T-helper 1 cell treated with Interleukin-12 subunit alpha and Interleukin-12 subunit beta and Interleukin-4 antibody, amounts not matched to agents 30 μg/mL and 1 μg/mL, for 36 hours (primary cell): ENCODE measurements around the gene TMEM141.
"Not testable (repeated sequence)": the region's sequence is repeated elsewhere in the genome, so short reads cannot be mapped to it uniquely, and the experiment has no call there.

Experiments used
- H3K27ac Mint-ChIP-seq: one replicate; pipeline ENCODE4 v1.8.0; 2021; ENCODE audit warnings: mild to moderate bottlenecking, mixed read lengths
- H3K27me3 Mint-ChIP-seq: one replicate; pipeline ENCODE4 v1.8.0; 2021; ENCODE audit warnings: low read depth, mixed read lengths
- H3K36me3 Mint-ChIP-seq: one replicate; pipeline ENCODE4 v1.8.0; 2021; ENCODE audit warnings: low read depth, mixed read lengths
- H3K4me1 Mint-ChIP-seq: one replicate; pipeline ENCODE4 v1.8.0; 2021; ENCODE audit warnings: low read depth, mixed read lengths
- H3K4me3 Mint-ChIP-seq: one replicate; pipeline ENCODE4 v1.8.0; 2021; ENCODE audit warnings: mild to moderate bottlenecking, moderate library complexity, mixed read lengths
- H3K9me3 Mint-ChIP-seq: one replicate; pipeline ENCODE4 v1.8.0; 2021; ENCODE audit warnings: mixed read lengths

The TMEM141 gene

DNA sequence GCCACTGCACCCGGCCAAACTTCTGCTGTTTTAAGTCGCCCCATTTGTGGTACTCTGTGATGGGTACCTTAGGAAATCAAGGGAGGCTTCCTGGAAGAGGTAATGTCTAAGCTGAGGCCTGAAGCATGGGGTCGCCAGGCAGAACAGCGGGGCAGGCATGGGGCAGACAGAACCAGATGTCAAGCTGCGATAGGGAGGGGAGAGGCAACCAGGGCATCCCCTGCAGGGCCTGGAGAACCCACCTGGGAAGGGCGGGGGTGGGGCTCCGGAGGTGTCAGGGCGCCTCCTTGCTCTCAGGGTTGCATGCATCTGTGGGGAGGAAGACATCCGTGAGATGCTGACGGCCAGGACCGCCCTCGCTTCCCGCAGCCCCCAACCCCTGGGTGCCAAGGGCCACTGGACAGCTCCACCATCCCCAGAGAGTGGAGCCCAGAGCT lies 29.6 kb upstream of the TMEM141 start:
- Mint-ChIP-seq H3K27me3 (no peaks in the 10 kb centered on the region), H3K4me3 (no peak overlapping the region), H3K27ac (no peak overlapping the region), H3K36me3 (no peaks in the 10 kb centered on the region), H3K4me1 (peaks cover 2% of the 10 kb centered on the region), H3K9me3 (peaks cover 1% of the 10 kb centered on the region)

DNA sequence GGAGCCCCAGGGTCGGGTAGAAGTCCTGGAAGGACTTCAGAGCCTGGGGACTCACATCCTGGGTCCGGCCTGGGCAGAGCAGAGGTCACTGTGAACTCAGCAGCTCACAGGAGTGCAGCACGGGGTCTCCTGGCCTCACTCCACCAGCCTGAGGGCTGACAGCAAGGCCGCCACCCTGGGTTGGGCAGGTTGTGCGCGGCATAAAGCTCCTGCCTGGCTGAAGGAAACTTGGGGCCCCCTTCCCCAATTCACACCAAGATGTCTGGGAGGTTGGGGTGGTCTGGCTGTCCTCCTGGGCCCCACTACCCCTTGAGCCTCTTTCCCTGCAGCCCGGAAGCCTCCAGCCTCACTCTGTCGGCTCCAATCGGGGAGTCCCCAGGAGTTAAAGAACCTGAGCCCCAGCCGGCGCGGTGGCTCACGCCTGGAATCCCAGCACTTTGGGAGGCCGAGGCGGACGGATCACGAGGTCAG lies 28.9 kb upstream of the TMEM141 start:
- Mint-ChIP-seq H3K4me1 (peaks cover 7% of the 10 kb centered on the region), H3K36me3 (no peaks in the 10 kb centered on the region), H3K4me3 (no peak overlapping the region), H3K27me3 (no peaks in the 10 kb centered on the region), H3K27ac (no peak overlapping the region), H3K9me3 (no peaks in the 10 kb centered on the region)

DNA sequence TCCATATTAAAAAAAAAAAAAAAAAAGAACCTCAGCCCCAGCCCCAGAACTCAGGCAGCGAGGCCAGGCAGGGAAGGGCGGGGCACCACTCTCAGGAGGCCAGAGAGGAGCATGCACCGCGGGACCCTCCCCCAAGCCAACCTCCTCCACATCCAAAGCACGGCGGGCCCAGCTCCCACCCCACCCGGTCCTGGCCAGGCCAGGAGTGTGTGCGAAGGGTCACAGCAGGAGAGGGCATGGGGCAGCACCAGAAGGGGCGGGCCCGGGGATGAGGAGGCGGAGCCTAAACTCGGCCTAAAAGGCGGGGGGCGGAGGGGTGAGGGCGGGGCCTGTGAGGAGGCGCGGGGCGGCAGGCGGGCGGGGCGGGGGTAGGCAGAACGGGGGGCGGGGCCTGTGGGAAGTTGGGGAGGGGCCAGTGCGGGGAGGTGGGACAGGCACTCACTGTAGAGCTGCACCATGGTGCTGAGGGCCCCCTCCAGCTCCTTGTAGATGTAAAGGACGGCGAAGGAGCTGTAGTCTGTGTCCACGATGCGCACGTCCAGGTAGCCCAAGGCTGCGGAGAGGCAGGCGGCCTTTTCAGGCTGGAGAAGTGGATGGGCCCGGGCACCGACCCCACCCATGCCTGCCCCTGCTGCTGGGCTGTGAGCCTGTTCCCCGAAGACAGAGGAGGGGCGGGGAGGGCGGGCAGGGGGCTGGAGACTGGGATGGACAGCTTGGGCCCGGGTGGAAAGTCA lies 28.1 kb upstream of the TMEM141 start:
- no peak overlapping the region for H3K4me3 Mint-ChIP-seq

GRCh38 chr9:136763649-136764035 lies 27.5 kb upstream of the TMEM141 start:
- H3K4me3 Mint-ChIP-seq: no peak overlapping the region
- peaks cover 7% of the 10 kb centered on the region for H3K4me1 Mint-ChIP-seq
- H3K27ac Mint-ChIP-seq: no peak overlapping the region
- H3K9me3 Mint-ChIP-seq: no peaks in the 10 kb centered on the region
- peaks cover 4% of the 10 kb centered on the region for H3K27me3 Mint-ChIP-seq
- no peaks in the 10 kb centered on the region for H3K36me3 Mint-ChIP-seq

More for the DNA sequence above, 28.1 kb upstream of the TMEM141 start:
- Mint-ChIP-seq H3K9me3 (no peaks in the 10 kb centered on the region), H3K27ac (no peak overlapping the region), H3K27me3 (peaks cover 4% of the 10 kb centered on the region), H3K36me3 (no peaks in the 10 kb centered on the region), H3K4me1 (peaks cover 7% of the 10 kb centered on the region)

DNA sequence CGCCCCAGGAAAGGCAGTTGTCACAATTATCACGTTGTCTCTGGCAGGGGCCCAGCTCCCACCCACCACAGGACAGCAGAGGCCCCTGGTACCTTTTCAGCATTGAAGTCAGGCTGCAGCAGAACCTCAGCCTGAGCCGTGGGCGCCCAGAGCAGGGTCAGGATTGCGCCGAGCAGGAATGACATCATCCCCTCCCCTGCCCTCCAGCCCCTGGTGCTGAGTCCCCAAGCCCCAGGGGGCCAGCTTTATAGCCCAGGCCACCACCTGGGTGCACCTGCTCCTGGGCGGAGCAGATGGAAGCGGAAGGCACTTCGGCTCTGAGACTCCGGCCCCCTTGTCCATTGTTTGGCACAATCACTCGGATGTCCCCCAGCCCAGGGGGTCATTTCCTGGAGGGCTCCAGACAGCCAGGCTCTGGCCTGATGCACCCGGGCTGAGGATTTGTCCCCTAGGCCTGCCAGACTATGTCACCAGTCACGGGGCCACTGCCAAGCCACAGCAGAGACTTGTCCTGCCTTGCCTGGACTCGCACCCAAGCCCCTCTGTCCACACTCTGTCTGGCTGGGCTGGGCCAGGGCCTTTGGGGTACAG lies 26.7 kb upstream of the TMEM141 start, which contains the start of gene LCN15:
TSS of gene LCN15 (minus strand) at position 218 of the 591 bp plus-strand sequence. CDS start at position 188, 30 bp downstream.
- no peak within 1 kb of the TSS for H3K27ac Mint-ChIP-seq
- peaks cover 4% of the 10 kb centered on the region for H3K27me3 Mint-ChIP-seq
- H3K4me1 Mint-ChIP-seq: peaks cover 7% of the 10 kb centered on the region
- H3K36me3 Mint-ChIP-seq: no peaks in the 10 kb centered on the region
- H3K4me3 Mint-ChIP-seq: no peak within 1 kb of the TSS
- no peaks in the 10 kb centered on the region for H3K9me3 Mint-ChIP-seq

DNA sequence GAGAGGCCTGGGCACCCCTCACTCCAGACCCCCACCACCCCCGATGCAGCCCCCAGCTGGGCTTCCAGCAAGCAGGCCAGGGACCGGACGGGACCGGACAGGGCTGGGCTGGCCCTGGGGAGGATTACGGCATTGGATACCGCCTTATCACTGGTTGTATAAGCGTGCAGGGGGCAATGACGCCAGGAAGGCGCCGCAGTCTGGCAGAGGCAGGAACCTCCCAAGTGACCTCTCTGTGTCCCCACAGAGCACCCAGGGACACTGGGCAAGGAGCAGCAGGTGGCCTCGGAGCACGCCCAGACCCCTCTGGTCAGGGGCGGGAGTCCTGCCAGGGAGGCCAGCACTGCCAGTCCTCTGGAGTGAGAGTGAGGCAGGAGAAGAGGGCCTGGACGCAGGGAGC lies 26.1 kb upstream of the TMEM141 start:
- no peaks in the 10 kb centered on the region for H3K9me3 Mint-ChIP-seq
- H3K4me3 Mint-ChIP-seq: no peak overlapping the region
- no peak overlapping the region for H3K27ac Mint-ChIP-seq
- peaks cover 4% of the 10 kb centered on the region for H3K27me3 Mint-ChIP-seq
- no peaks in the 10 kb centered on the region for H3K36me3 Mint-ChIP-seq
- peaks cover 7% of the 10 kb centered on the region for H3K4me1 Mint-ChIP-seq

- H3K36me3 Mint-ChIP-seq, H3K9me3 Mint-ChIP-seq, H3K4me1 Mint-ChIP-seq, H3K4me3 Mint-ChIP-seq, H3K27ac Mint-ChIP-seq, H3K27me3 Mint-ChIP-seq: not testable (repeated sequence)
Measured at GRCh38 chr9:136765745-136766409, 25.3 kb upstream of the TMEM141 start.

- H3K27ac Mint-ChIP-seq: not testable (repeated sequence)
Measured at GRCh38 chr9:136766410-136767120, 24.6 kb upstream of the TMEM141 start.

GRCh38 chr9:136769710-136770191 lies 21.4 kb upstream of the TMEM141 start:
- H3K27me3 Mint-ChIP-seq: peaks cover 4% of the 10 kb centered on the region
- no peaks in the 10 kb centered on the region for H3K36me3 Mint-ChIP-seq
- peaks cover 10% of the 10 kb centered on the region for H3K9me3 Mint-ChIP-seq
- no peak overlapping the region for H3K4me3 Mint-ChIP-seq
- no peak overlapping the region for H3K27ac Mint-ChIP-seq
- peaks cover 7% of the 10 kb centered on the region for H3K4me1 Mint-ChIP-seq

More at GRCh38 chr9:136766410-136767120, 24.6 kb upstream of the TMEM141 start:
- H3K27me3 Mint-ChIP-seq, H3K4me1 Mint-ChIP-seq, H3K9me3 Mint-ChIP-seq, H3K4me3 Mint-ChIP-seq, H3K36me3 Mint-ChIP-seq: not testable (repeated sequence)

GRCh38 chr9:136771907-136772415 lies 19.2 kb upstream of the TMEM141 start:
- peaks cover 10% of the 10 kb centered on the region for H3K9me3 Mint-ChIP-seq
- no peaks in the 10 kb centered on the region for H3K36me3 Mint-ChIP-seq
- H3K27me3 Mint-ChIP-seq: peaks cover 6% of the 10 kb centered on the region
- H3K4me1 Mint-ChIP-seq: peaks cover under 1% of the 10 kb centered on the region
- H3K27ac Mint-ChIP-seq: no peak overlapping the region
- no peak overlapping the region for H3K4me3 Mint-ChIP-seq

- H3K27ac Mint-ChIP-seq: no peak overlapping the region
- H3K4me1 Mint-ChIP-seq: no peaks in the 10 kb centered on the region
- H3K9me3 Mint-ChIP-seq: peaks cover 10% of the 10 kb centered on the region
- no peak overlapping the region for H3K4me3 Mint-ChIP-seq
- no peaks in the 10 kb centered on the region for H3K36me3 Mint-ChIP-seq
- H3K27me3 Mint-ChIP-seq: peaks cover 12% of the 10 kb centered on the region
Measured at GRCh38 chr9:136773386-136774044, 17.6 kb upstream of the TMEM141 start.

DNA sequence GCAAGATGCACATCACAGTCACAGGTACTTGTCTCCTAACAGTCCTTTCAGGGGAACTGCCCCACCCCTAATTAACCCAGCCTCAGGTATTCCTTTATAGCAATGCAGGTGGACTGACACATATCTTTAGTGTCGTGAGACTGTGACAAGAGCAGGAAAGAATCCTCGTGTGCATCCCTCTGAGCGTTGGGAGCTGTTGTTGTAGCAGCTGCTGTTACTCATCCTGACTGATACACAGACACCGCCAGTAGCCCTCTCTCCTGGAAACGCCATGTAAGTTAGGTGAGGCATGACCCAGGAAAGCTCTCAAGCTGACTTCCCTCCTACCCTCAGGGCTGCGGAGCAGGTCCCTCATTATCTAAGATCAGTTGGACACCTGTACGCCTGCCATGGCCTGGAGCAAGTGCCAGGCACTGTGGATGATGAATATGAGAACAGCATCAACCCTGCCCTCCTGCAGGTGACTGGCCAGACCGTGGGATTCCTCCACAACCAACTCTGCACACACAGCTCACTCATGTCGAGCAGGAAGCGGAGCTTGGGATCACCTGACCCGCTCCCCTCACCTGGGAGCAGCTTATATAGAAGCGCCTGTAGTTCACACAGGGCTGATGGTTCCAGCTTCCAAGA lies 16.6 kb upstream of the TMEM141 start:
- Mint-ChIP-seq H3K36me3 (no peaks in the 10 kb centered on the region), H3K4me3 (no peak overlapping the region), H3K27ac (no peak overlapping the region), H3K27me3 (peaks cover 20% of the 10 kb centered on the region), H3K4me1 (no peaks in the 10 kb centered on the region), H3K9me3 (peaks cover 10% of the 10 kb centered on the region)

DNA sequence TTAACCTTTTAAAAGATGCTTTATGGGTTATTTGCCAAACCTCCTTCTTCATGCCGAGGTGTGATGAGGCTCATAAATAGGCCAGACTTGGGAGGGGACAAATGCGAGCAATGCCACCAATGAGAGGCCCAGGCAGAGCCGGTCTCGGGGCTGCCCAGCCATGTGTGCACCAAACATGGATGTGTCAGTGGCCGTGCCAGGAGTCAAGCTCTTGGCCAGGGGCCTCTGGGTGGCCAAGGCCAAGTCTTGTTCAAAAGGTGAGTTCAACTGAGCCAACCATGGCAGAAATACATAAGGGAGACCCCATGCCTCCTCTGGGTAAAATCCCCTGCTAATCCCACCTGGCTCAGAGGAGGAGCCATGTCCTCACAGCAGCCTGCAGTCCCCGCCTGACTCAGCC lies 16.0 kb upstream of the TMEM141 start:
- Mint-ChIP-seq H3K9me3 (peaks cover 10% of the 10 kb centered on the region), H3K4me3 (no peak overlapping the region), H3K4me1 (no peaks in the 10 kb centered on the region), H3K27ac (no peak overlapping the region), H3K27me3 (peaks cover 26% of the 10 kb centered on the region), H3K36me3 (no peaks in the 10 kb centered on the region)
